Measurements from ENCODE around the gene SRSF10.

- TF ChIP-seq, protein P1, sequence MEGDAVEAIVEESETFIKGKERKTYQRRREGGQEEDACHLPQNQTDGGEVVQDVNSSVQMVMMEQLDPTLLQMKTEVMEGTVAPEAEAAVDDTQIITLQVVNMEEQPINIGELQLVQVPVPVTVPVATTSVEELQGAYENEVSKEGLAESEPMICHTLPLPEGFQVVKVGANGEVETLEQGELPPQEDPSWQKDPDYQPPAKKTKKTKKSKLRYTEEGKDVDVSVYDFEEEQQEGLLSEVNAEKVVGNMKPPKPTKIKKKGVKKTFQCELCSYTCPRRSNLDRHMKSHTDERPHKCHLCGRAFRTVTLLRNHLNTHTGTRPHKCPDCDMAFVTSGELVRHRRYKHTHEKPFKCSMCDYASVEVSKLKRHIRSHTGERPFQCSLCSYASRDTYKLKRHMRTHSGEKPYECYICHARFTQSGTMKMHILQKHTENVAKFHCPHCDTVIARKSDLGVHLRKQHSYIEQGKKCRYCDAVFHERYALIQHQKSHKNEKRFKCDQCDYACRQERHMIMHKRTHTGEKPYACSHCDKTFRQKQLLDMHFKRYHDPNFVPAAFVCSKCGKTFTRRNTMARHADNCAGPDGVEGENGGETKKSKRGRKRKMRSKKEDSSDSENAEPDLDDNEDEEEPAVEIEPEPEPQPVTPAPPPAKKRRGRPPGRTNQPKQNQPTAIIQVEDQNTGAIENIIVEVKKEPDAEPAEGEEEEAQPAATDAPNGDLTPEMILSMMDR (IDR thresholded peaks at IDR 0.05; ENCODE audit: low read length): no peak
- no peak for TF ChIP-seq EZH2 (IDR thresholded peaks at IDR 0.05; ENCODE audit: borderline replicate concordance, low read length)
These were observed 43.5 kb downstream of the SRSF10 start for GRCh38 chr1:23936481-23937176.
